ENCODE data around the gene EEFSEC.

The EEFSEC gene

GRCh38 chr3:128182656-128183055, 29.4 kb downstream of the EEFSEC start:
- no peak overlapping the region for H3K27ac ChIP-seq (replicated peaks)
- DNase-seq (ENCODE audit: low read depth in 1 of 2, low spot score in 1 of 2) = no peak
- TF ChIP-seq, protein P1, sequence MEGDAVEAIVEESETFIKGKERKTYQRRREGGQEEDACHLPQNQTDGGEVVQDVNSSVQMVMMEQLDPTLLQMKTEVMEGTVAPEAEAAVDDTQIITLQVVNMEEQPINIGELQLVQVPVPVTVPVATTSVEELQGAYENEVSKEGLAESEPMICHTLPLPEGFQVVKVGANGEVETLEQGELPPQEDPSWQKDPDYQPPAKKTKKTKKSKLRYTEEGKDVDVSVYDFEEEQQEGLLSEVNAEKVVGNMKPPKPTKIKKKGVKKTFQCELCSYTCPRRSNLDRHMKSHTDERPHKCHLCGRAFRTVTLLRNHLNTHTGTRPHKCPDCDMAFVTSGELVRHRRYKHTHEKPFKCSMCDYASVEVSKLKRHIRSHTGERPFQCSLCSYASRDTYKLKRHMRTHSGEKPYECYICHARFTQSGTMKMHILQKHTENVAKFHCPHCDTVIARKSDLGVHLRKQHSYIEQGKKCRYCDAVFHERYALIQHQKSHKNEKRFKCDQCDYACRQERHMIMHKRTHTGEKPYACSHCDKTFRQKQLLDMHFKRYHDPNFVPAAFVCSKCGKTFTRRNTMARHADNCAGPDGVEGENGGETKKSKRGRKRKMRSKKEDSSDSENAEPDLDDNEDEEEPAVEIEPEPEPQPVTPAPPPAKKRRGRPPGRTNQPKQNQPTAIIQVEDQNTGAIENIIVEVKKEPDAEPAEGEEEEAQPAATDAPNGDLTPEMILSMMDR (IDR thresholded peaks at IDR 0.05; ENCODE audit: insufficient read depth, low read length) = no peak
- TF ChIP-seq GABPA (IDR thresholded peaks at IDR 0.05; ENCODE audit: low read depth) (no peak), POLR2AphosphoS5 (IDR thresholded peaks at IDR 0.05; ENCODE audit: low read depth) (no peak)
- no peak overlapping the region for H3K4me3 ChIP-seq (replicated peaks; ENCODE audit: insufficient read depth, low read length)
- H3K27me3 ChIP-seq (ENCODE audit: insufficient read depth, poor library complexity, severe bottlenecking) = no peaks in the 10 kb centered on the region

DNA sequence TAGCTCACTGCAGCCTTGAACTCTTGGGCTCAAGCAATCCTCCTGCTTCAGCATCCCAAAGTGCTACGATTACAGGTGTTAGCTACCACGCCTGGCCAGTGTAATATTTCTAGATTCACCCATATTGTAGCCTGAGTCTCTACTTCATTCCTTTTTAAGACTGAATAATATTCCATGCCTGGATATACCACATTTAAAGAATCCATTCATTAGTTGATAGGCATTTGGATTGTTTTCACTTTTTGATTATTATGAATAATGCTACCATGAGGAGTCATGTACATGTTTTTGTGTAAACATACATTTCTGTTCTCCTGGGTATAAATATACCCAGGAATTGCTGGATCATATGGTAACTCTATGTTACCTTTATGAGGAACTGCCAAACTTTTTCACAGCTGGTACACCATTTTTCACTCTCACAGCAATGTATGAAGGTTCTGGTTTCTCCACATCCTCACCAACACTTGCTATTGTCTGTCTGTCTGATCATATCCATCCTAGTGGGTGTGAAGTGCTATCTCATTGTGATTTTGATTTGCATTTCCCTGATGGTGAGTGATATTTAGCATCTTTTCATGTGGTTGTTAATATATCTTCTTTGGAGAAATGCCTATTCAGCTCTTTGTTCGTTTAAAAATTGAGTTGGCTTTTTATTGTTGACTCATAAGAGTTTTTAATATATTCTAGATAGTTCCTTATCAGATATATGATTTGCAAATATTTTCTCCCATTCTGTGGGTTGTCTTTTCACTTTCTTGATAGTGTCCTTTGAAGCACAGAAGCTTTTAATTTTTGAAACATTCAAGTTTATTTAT, 32.6 kb downstream of the EEFSEC start:
- Histone ChIP-seq H3K27me3 (ENCODE audit: insufficient read depth, poor library complexity, severe bottlenecking) (no peaks in the 10 kb centered on the region), H3K4me3 (replicated peaks; ENCODE audit: insufficient read depth, low read length) (no peak overlapping the region), H3K27ac (replicated peaks) (no peak overlapping the region)
- no peak for DNase-seq (ENCODE audit: low read depth in 1 of 2, low spot score in 1 of 2)
- no peak for TF ChIP-seq GABPA (IDR thresholded peaks at IDR 0.05; ENCODE audit: low read depth)
- TF ChIP-seq, protein P2, sequence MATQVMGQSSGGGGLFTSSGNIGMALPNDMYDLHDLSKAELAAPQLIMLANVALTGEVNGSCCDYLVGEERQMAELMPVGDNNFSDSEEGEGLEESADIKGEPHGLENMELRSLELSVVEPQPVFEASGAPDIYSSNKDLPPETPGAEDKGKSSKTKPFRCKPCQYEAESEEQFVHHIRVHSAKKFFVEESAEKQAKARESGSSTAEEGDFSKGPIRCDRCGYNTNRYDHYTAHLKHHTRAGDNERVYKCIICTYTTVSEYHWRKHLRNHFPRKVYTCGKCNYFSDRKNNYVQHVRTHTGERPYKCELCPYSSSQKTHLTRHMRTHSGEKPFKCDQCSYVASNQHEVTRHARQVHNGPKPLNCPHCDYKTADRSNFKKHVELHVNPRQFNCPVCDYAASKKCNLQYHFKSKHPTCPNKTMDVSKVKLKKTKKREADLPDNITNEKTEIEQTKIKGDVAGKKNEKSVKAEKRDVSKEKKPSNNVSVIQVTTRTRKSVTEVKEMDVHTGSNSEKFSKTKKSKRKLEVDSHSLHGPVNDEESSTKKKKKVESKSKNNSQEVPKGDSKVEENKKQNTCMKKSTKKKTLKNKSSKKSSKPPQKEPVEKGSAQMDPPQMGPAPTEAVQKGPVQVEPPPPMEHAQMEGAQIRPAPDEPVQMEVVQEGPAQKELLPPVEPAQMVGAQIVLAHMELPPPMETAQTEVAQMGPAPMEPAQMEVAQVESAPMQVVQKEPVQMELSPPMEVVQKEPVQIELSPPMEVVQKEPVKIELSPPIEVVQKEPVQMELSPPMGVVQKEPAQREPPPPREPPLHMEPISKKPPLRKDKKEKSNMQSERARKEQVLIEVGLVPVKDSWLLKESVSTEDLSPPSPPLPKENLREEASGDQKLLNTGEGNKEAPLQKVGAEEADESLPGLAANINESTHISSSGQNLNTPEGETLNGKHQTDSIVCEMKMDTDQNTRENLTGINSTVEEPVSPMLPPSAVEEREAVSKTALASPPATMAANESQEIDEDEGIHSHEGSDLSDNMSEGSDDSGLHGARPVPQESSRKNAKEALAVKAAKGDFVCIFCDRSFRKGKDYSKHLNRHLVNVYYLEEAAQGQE (IDR thresholded peaks at IDR 0.05; ENCODE audit: insufficient replicate concordance, low read depth) = no peak
- no peak for TF ChIP-seq POLR2AphosphoS5 (IDR thresholded peaks at IDR 0.05; ENCODE audit: low read depth)
- TF ChIP-seq SPI1 (IDR thresholded peaks at IDR 0.05; ENCODE audit: borderline replicate concordance, low read depth) = no peak
- TF ChIP-seq, protein P1 (IDR thresholded peaks at IDR 0.05; ENCODE audit: insufficient read depth, low read length) = no peak

DNA sequence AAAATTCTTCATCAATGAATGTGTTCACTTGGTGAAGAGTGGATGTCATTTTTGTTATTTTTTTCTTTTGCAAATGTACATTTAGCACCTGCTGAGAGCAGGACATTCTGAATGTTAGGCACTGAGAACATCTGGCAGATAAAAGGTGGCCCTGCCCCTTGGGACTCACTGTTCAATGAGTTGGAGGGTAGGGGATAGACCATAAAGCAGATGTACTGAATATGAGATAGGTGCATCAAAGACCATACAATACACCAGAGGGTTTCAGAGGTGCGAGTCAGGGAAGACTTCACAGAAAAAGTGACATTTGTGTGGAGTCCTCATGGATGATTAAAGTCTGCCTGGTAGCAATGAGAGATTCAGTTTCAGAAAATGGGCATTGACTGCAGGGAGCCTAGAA, 34.2 kb downstream of the EEFSEC start:
- no peak for DNase-seq (ENCODE audit: low read depth in 1 of 2, low spot score in 1 of 2)
- Histone ChIP-seq H3K27ac (replicated peaks) (no peak overlapping the region), H3K27me3 (ENCODE audit: insufficient read depth, poor library complexity, severe bottlenecking) (no peaks in the 10 kb centered on the region), H3K4me3 (replicated peaks; ENCODE audit: insufficient read depth, low read length) (no peak overlapping the region)
- TF ChIP-seq SPI1 (IDR thresholded peaks at IDR 0.05; ENCODE audit: borderline replicate concordance, low read depth) = no peak
- TF ChIP-seq, protein P1 (IDR thresholded peaks at IDR 0.05; ENCODE audit: insufficient read depth, low read length) = no peak
- TF ChIP-seq, protein P2 (IDR thresholded peaks at IDR 0.05; ENCODE audit: insufficient replicate concordance, low read depth) = no peak
- no peak for TF ChIP-seq POLR2AphosphoS5 (IDR thresholded peaks at IDR 0.05; ENCODE audit: low read depth)
- TF ChIP-seq GABPA (IDR thresholded peaks at IDR 0.05; ENCODE audit: low read depth) = no peak

Data from HL-60 (cell line).